ENCODE results near the gene PSD2.
A peak's percentile ranks its signal among the peaks of the same experiment; 100 is the strongest.

PSD2 gene

GRCh38 chr5:139763930-139764791, 31.4 kb upstream of the PSD2 start:
- no peak for DNase-seq

- DNase-seq, result no peak
Observed at GRCh38 chr5:139764886-139765408, 30.7 kb upstream of the PSD2 start.

GRCh38 chr5:139765409-139766217, 30.0 kb upstream of the PSD2 start:
- peak; percentile 50 for DNase-seq

GRCh38 chr5:139767960-139768359, 27.6 kb upstream of the PSD2 start:
- no peak for DNase-seq

GRCh38 chr5:139768807-139769465, 26.7 kb upstream of the PSD2 start:
- no peak for DNase-seq

- no peak for DNase-seq
Observed at GRCh38 chr5:139769477-139769876, 26.1 kb upstream of the PSD2 start.

- DNase-seq, result no peak
Observed at GRCh38 chr5:139770722-139771121, 24.9 kb upstream of the PSD2 start.

GRCh38 chr5:139772089-139772791, 23.4 kb upstream of the PSD2 start:
- no peak for DNase-seq

- DNase-seq, result no peak
Observed at GRCh38 chr5:139772927-139773690, 22.5 kb upstream of the PSD2 start.

- peak; percentile 2 for DNase-seq
Observed at GRCh38 chr5:139774980-139775661, 20.5 kb upstream of the PSD2 start.

- DNase-seq, result no peak
Observed at GRCh38 chr5:139775872-139776271, 19.7 kb upstream of the PSD2 start.

- no peak for DNase-seq
Observed at GRCh38 chr5:139776861-139777260, 18.7 kb upstream of the PSD2 start.

GRCh38 chr5:139783436-139783965, 12.1 kb upstream of the PSD2 start:
- no peak for DNase-seq

GRCh38 chr5:139784488-139784887, 11.1 kb upstream of the PSD2 start:
- DNase-seq, result no peak

- no peak for DNase-seq
Observed at GRCh38 chr5:139787257-139787567, 8.4 kb upstream of the PSD2 start.

GRCh38 chr5:139787568-139788293, 7.9 kb upstream of the PSD2 start:
- peak; percentile 9 for DNase-seq

- no peak for DNase-seq
Observed at GRCh38 chr5:139788294-139788910, 7.2 kb upstream of the PSD2 start.

- DNase-seq, result no peak
Observed at GRCh38 chr5:139789116-139789844, 6.3 kb upstream of the PSD2 start.

GRCh38 chr5:139789845-139790189, 5.8 kb upstream of the PSD2 start:
- no peak for DNase-seq
